ENCODE data around the gene SCAMP3. TPM values are rescaled to one million over a fixed set of nuclear protein-coding genes. Genes with fewer than 3 reads are reported as not detected.
A peak's percentile ranks its signal among the peaks of the same experiment; 100 is the strongest.

The SCAMP3 gene
- total RNA-seq (2014; rRNA removed; shearing (Covaris generic)): 336 and 344 TPM in 2 replicates
- polyA plus RNA-seq (2015; cell fraction: cytosol; rRNA removed): 612 and 626 TPM in 2 replicates
- polyA plus RNA-seq (2015; cell fraction: nucleus; rRNA removed): 136 and 206 TPM in 2 replicates

DNA sequence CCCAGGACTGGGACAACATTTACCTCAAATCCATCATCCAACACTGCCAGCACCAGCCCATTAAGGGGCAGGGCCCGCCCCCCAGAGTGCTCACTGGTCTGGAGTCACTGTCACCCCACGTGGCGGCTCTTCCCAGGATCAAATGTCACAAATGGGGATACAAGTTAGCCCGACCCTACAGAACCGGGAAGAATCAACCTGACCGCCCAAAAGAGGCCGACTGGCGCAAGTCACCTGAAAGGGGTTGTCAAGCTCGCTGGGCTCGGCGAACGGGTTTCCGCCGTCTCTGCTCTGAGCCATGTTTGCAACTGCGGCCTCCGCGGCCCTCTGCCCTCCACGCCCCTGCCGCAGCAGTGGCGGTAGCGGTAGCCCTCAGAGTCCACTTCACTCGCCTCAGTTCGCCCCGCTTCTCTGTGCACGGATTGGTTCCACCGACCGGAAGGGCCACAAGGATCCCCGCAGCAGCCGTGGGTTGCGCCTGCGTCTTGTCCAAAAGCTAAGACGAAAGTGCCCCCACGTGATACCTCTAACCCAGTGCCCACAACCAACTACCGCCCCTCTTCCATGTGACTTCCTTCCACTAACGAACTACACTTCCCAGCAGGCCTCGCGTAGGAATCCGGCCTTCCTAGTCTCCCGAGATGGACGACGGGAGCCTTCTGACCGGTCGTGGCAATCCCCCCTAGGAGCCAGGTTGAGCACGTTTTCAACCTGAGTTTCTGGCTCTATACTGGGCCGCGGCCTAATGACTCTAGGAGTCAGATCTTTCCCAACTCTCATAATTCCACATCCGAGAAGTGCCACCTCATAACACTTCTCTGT lies at the start of gene SCAMP3:
Gene SCAMP3, minus strand, starts transcription at position 509 of the 822 bp plus-strand sequence. Its CDS starts 209 bp downstream, at position 300.
- DNase-seq (ENCODE audit: low read depth, low spot score): peak; percentile 100
- in situ Hi-C loops (cut with HindIII; ENCODE audit: low pct_unique_long_range_greater_than_20kb, low sequenced_read_pairs): no loop called here

DNA sequence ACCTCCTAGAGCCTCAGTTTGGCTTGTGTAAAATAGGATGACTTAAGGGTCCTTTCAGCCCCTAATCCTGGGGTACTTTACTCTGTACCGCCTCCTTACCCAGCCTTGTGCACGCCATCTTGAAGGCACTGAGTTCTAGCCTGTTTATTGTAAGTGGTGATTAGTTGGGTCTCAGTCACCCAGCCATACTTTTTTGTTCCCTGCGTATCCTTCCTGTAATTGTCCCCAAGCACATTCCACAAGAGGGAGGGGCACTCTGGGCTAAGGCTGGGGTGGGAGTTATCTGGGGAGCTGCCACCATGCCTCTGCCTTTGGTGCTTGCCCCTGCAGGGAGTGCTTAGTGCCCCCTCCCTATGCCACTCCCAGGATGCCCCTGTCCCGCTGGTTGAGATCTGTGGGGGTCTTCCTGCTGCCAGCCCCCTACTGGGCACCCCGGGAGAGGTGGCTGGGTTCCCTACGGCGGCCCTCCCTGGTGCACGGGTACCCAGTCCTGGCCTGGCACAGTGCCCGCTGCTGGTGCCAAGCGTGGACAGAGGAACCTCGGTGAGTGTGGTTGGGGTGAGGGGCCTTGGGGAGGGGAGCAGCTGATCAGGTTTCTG lies 47.4 kb upstream of the SCAMP3 start:
- in situ Hi-C loops (cut with HindIII; ENCODE audit: low pct_unique_long_range_greater_than_20kb, low sequenced_read_pairs): no loop called here
- no peak for DNase-seq (ENCODE audit: low read depth, low spot score)

DNA sequence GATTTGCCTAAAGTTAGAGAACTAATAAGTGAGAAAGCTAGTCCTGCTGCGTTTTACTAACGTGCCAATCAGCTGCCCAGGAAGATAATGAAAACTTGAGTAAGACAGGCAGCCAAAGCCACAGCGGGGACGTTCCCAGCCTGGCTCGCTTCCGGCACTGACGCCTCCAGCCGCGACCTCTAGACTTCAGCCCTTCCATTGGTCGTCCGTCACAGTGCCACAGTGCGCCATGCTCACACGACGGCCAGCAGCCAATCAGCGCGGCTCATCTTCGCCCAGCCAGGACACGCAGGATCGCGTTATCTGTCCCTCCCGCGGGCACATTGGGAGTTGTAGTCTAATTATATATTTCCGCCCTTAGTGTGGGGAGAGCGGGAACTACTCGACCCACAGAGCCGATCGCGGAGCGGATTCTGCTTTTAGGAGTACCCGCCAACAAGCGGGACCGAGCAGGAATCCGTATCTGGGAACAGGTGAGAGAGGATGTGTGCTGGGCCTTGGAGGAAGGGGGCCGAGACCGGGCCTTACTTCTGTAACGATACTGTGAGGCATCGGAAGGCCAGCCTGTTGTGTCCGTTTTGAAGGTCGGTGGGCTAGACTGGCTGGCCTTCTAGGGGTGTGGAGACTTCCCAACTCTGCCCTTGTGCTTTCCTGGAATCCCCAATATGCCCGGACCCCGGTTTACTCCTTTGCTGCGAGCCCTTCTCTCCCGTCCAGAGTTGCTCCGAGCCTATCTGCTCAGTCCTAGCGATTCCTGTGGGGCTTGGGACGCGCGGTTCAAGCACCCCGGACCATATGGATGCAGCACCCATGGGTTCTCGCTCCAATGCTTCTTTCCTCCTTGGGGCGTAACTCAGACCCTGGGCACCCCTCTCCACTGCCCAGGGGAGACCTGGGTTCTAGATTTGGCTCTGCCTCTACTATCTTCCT lies 46.6 kb upstream of the SCAMP3 start, which contains the start of gene FDPS:
Gene FDPS, plus strand, starts transcription at position 374 of the 930 bp plus-strand sequence. CDS start 924 bp downstream, outside the sequence.
- peak; percentile 100 for DNase-seq (ENCODE audit: low read depth, low spot score)
- in situ Hi-C loops (cut with HindIII; ENCODE audit: low pct_unique_long_range_greater_than_20kb, low sequenced_read_pairs): no loop called here

DNA sequence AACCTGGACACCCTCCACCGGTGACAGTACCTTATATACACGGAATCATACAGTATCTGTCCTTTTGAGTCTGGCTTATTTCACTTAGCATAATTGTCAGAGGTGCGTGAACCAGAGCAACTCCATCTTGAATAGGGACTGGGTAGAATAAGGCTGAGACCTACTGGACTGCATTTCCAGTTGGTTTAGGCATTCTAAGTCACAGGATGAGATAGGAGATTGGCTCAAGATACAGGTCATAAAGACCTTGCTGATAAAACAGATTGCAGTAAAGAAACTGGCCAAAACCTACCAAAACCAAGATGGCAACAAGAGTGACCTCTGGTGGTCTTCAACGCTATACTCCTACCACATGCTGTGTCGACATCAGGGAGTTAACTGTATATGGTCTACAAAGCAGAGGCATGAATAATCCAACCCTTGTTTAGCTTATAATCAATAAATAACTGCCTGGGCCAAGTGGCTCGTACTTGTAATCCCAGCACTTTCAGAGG lies 45.1 kb upstream of the SCAMP3 start:
- in situ Hi-C loops (cut with HindIII; ENCODE audit: low pct_unique_long_range_greater_than_20kb, low sequenced_read_pairs): no loop called here
- peak; percentile 85 for DNase-seq (ENCODE audit: low read depth, low spot score)

DNA sequence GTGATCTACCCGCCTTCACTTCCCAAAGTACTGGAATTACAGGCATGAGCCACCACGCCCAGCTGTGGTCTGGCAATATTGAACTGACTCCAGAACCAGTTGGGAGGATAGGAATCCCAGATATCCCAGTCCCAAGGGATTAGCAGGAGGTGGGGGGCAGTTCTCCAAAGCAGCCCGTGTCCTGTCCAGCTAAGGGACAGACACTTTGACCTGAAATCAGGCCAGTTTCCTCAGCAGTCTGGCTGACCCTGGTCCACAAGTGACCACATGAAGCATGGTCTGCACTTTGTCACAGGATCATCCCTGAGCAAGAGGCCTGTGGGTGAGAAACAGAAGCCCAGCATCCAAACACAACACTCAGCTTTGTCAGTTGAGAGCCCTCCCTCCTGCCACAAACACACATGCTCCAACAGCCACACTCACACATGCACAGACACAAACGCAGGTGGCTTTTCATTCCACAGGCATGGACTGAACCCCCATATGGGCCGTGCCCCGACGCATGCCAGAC lies 43.8 kb upstream of the SCAMP3 start:
- in situ Hi-C loops (cut with HindIII; ENCODE audit: low pct_unique_long_range_greater_than_20kb, low sequenced_read_pairs): no loop called here
- no peak for DNase-seq (ENCODE audit: low read depth, low spot score)

DNA sequence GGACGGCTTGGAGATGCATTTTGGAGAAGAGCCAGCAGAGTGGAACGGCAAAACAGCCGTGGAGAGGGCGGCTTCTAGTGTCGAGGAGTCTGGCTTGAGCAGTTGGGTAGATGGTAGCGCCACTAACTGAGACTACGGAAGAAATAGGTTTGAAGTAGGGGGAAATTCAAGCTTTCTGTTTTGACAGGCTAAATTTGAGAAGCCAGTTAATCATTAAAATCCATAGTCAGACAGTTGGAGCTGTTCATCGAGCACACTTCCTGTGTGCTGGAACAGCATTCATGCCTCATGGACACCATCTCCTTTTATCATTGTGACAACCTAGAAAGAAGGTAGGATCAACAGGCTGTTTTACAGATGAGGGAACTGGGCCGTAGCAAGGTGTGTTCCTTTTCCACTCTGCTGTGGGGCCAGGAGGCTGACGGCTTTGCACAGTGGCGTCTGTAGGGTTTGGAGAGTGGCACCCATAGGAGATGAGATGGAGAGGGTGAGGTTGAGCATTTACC lies 42.5 kb upstream of the SCAMP3 start:
- in situ Hi-C loops (cut with HindIII; ENCODE audit: low pct_unique_long_range_greater_than_20kb, low sequenced_read_pairs): no loop called here
- DNase-seq (ENCODE audit: low read depth, low spot score): no peak

DNA sequence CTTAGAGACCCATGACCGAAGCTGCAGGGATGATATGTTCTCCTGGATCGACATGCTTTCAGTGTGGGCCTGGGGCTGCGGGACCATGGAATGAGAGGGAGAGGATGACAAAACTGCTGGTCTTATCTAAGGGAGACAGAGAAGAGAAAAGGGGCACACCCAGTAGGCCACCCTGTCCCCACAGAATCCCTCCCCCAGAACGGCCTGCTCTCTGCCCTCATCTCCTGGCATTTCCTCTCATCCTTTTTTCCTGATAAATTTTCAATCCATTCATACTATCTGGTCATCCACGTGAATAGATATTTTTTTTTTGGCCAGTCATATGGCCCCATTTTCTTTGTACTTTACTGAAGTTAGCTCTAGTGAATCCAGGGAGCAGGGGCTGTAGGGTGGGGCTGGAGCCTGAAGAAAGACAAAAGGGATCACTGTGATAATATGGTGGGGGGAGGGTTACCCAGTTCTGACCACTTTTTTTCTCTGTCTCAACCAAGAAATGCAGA lies 39.2 kb upstream of the SCAMP3 start, which contains the start of gene PKLR:
Gene PKLR, minus strand, starts transcription at position 97 of the 500 bp plus-strand sequence. Its CDS starts 43 bp downstream, at position 54.
- in situ Hi-C loops (cut with HindIII; ENCODE audit: low pct_unique_long_range_greater_than_20kb, low sequenced_read_pairs): no loop called here
- no peak for DNase-seq (ENCODE audit: low read depth, low spot score)

DNA sequence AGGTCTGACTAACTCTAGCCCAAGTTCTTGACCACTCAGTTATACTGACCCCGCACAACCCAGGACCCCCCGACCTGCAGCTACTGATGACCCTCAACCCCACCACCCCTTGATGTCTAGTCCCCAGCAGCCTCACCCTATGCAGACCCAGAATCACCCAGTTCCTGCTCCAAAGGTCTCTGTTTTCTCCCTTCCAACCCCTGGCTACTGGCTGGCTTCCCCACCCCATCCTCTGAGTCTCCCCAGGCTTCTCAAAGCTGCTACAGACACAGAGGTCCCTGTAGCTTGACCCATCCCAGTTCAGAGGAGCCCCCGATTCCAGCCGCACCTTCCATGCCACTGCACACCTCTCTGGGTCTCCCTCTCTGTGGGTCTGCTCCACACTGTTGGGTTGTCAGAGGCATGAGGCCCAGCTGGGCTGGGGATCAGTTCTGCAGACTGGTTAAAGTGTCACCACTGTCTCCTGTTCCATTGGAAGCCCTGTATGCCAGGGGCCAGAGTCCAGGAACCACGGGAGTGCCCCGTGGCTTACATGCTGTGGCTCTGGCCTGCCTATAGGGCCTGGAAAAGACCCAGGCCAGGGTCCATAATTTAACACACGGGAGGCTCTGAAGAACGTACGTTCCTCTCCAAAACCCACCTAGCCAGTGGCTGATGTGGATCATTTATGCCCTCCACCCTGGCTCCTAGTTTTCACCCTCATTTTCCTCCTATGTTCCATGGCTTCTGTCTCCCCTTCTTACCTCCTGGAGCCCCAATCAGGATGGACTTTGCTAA lies 38.6 kb upstream of the SCAMP3 start:
- no peak for DNase-seq (ENCODE audit: low read depth, low spot score)
- in situ Hi-C loops (cut with HindIII; ENCODE audit: low pct_unique_long_range_greater_than_20kb, low sequenced_read_pairs): no loop called here

DNA sequence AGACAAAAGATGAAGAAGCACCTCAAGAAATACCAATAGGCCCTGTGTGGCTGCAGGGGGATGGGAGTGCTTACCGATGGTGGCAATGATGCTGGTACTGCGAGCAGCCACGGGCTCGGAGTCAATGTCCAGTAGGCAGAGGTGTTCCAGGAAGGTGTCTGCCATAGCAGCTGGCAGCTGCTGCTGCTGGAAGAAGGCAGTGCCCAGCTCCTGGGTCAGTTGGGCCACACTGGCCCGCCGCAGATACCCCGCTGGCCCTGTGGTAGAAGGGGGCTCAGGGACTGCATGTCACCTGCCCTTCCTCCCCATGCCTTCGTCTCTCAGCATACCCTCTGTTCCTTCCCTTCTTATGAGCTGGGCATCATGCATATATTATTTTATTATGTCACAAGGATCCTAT lies 37.9 kb upstream of the SCAMP3 start:
- no peak for DNase-seq (ENCODE audit: low read depth, low spot score)
- in situ Hi-C loops (cut with HindIII; ENCODE audit: low pct_unique_long_range_greater_than_20kb, low sequenced_read_pairs): no loop called here

DNA sequence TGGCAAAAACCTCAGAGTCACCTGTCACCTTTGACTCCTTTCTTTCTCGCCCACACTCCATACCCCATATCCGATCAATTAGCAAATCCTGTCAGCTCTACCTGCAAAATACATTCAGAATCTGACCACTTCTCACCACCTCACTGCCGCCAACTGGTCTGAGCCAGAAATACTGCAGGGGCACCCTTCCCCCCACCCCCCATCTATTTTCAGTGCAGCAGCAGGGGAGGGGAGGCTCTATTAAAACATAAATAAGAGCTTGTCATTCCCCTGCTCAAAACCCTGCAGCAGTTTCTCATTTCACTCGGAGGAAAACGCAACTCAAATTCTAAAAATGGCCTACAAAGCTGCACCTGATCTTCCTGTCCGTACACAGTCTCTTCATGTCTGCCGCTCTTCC lies 35.2 kb upstream of the SCAMP3 start:
- in situ Hi-C loops (cut with HindIII; ENCODE audit: low pct_unique_long_range_greater_than_20kb, low sequenced_read_pairs): no loop called here
- no peak for DNase-seq (ENCODE audit: low read depth, low spot score)

DNA sequence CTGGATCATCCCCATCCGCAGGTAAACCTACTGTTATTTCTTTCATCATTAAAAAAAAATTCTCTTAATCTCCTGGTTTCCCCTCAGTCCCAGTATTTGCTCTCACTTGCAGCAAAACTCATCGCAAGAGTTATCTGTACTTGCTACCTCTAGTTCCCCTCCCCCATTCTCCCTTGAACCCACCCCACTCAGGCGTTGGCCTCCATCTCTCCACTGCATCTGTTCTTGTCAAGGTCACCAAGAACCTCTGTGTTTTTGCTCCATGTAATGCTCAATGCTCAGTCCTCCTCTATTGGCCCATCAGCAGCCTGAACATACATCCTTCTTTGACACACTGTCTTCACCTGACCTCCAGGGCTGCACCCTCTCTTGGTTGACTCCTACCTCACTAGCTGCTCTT lies 34.5 kb upstream of the SCAMP3 start:
- in situ Hi-C loops (cut with HindIII; ENCODE audit: low pct_unique_long_range_greater_than_20kb, low sequenced_read_pairs): no loop called here

DNA sequence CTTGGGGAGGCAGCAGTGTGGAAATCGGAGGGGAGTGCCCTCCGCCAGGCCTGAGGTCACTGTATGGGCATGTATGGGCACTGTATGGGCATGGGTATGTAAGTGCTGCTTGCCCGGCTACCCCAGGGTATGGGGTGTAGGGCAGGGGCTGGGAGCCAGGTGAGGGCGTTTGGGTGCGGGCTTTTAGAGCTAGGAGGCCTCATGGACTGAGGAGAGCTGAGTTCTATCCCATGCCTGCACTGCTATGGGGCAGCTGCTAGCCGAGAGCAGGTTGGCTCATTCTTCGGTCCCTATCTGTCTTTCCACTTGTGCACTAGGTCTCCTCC lies 33.7 kb upstream of the SCAMP3 start:
- DNase-seq (ENCODE audit: low read depth, low spot score): no peak
- in situ Hi-C loops (cut with HindIII; ENCODE audit: low pct_unique_long_range_greater_than_20kb, low sequenced_read_pairs): no loop called here

More for the DNA sequence above, 34.5 kb upstream of the SCAMP3 start:
- DNase-seq (ENCODE audit: low read depth, low spot score): no peak

DNA sequence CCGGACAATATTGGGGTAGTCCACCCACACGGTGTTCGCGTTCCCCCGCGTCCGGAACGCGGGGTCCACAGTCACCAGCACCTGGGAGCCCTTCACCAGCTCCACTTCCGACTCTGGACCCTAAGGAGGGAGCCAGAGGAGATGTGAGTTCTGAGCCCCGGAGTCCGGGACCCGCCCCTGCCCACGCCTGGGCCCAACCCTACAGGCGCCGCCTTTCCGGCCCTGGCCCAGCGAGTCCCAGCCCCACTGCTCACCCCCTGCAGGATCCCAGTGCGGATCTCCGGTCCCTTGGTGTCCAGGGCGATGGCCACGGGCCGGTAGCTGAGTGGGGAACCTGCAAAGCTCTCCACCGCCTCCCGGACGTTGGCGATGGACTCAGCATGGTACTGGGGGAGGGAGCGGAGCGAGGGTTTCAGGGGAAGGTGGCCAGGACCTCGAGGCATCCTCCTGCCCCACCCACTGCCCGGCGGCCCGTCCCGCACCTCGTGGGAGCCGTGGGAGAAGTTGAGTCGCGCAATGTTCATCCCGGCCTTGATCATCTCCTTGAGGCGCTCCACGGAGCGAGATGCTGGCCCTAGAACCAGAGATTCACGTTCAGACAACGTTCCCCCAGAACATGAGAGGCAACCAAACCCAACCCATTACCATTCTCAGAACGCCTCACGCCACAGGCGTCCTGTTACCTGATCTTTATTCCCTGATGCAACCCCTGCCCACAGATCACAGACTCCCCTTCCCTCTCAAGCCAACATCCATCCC lies 33.2 kb upstream of the SCAMP3 start:
- in situ Hi-C loops (cut with HindIII; ENCODE audit: low pct_unique_long_range_greater_than_20kb, low sequenced_read_pairs): no loop called here
- DNase-seq (ENCODE audit: low read depth, low spot score): no peak

DNA sequence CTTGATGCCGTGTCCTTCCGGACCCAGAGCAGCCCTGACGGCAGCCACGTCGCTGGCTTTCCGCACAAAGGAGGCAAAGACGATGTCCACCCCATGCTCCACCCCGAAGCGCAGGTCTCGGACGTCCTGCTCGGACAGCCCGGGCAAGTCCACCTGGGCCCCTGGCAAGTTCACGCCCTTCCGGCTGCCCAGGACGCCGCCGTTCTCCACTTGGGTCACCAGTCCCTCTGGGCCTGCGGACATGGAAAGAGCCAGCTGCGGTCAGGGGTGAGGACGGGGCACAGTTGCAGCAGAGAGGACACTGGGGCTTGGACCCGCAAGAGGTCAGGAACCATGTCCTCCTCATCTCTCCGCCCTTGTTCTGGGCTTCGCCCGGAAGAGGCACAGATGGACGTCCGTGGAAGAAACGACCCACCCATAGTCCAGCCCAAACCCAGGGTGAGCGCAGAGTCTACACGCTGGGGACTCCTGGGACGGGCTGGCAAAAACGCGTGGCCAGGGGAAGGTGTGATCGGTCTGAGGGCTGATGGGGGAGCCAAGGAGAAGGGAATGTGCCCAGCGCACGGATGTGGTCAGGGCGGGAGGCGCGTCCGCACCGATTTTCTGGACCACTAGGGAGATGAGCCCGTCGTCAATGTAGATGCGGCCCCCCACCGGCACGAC lies 32.5 kb upstream of the SCAMP3 start:
- in situ Hi-C loops (cut with HindIII; ENCODE audit: low pct_unique_long_range_greater_than_20kb, low sequenced_read_pairs): no loop called here
- no peak for DNase-seq (ENCODE audit: low read depth, low spot score)

DNA sequence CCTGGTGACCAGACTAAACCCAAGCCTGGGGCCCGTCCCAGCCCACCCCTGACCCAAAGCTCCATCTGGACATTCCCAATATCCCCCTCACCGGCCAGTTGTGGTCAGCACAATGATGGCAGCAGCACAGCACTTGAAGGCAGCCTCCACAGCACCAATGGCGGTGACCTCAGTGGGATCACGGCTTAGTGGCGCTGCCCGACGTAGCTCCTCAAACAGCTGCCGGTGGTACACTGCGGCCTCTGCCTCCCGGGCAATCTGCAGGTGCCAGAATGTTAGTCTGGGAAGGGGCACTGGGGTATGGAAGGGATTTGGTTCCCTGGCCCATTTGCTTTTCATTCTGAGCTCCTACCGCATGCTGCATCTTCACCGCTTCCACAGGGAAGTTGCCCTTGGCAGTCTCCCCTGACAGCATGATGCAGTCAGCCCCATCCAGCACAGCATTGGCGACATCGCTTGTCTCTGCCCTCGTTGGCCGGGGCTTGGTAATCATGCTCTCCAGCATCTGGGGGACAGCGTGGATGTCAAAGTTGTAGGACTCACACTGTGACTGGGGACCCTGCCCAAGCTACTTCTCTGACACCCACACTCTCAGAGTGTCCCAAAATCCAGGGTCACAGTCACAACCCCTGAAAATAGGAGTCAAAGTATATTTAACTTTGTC lies 31.1 kb upstream of the SCAMP3 start:
- in situ Hi-C loops (cut with HindIII; ENCODE audit: low pct_unique_long_range_greater_than_20kb, low sequenced_read_pairs): no loop called here

More for the DNA sequence above, 31.1 kb upstream of the SCAMP3 start:
- no peak for DNase-seq (ENCODE audit: low read depth, low spot score)
